HFFc6 (cell line): ENCODE results near the gene SDCCAG8. TPM values are rescaled to one million over a fixed set of nuclear protein-coding genes. Genes with fewer than 3 reads are reported as not detected.

Source experiments
- DNase-seq: peaks from one replicate; pipeline ENCODE4 v3.0.0-alpha.2; 2018
- H3K27ac Mint-ChIP-seq: 2 replicates; pipeline ENCODE4 v1.8.0; 2020; ENCODE audit warnings: mild to moderate bottlenecking, mixed read lengths
- H3K27me3 Mint-ChIP-seq: 2 replicates; pipeline ENCODE4 v1.8.0; 2021; ENCODE audit warnings: mild to moderate bottlenecking, moderate library complexity, mixed read lengths; ENCODE audit not compliant: insufficient read depth
- H3K36me3 Mint-ChIP-seq: 2 replicates; pipeline ENCODE4 v1.8.0; 2021; ENCODE audit warnings: low read depth, mixed read lengths
- H3K4me1 Mint-ChIP-seq: 2 replicates; pipeline ENCODE4 v1.8.0; 2020; ENCODE audit warnings: low read depth, mixed read lengths
- H3K4me3 Mint-ChIP-seq: 2 replicates; pipeline ENCODE4 v1.8.0; 2020; ENCODE audit warnings: mild to moderate bottlenecking, moderate library complexity, mixed read lengths
- H3K9me3 Mint-ChIP-seq: 2 replicates; pipeline ENCODE4 v1.8.0; 2020; ENCODE audit warnings: mild to moderate bottlenecking, mixed read lengths
- total RNA-seq, 6 experiments: library from RNA; stranded (reverse); fragmentation: NEBNext Ultra II Directional; extraction: Animal tissue kit (Norgen Biotek cat#: 25700); gene quantifications; 2 replicates in 1 of 6; 3 replicates in 5 of 6; pipeline ENCODE4 v1.2.3, GENCODE V29; 2021
- TF ChIP-seq, protein P1 (sequence below): fragments of 200-600 bp; sonication (generic); IDR thresholded peaks from 2 replicates; pipeline ENCODE4 v1.5.0; 2021; ENCODE audit warnings: antibody characterized with exemption, mild to moderate bottlenecking

SDCCAG8 gene
- total RNA-seq, 6 experiments from 2014 or later = 22.3 to 31.2 (median 26.1) TPM

DNA sequence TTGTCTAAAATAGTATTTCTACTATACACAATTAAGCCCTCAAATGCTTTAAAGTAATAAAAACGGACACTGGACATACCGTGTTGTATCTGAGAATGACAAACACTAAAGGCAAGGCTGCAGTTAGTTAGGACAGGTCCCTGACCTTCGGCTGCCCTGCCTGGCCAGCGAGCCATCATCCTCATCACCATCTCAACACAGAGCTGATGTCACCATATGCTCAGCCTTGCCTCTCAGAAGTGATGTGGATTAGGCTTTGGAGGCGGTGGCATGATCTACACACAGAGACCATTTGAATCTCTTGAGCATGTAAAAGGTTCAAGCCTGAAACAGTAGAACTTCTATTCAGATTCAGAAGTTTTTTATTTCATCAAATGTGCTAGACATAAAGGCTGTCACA lies 244.7 kb downstream of the SDCCAG8 start:
- Mint-ChIP-seq H3K27me3 (0 out of 2 replicates have a peak, but pooled peaks cover 2% of the 10 kb centered on the region), H3K9me3 (no peaks in the 10 kb centered on the region; the same call in 1 of the 2 replicates), H3K36me3 (peaks cover 49% of the 10 kb centered on the region), H3K4me3 (no peak overlapping the region), H3K27ac (no peak overlapping the region), H3K4me1 (peaks cover 35% of the 10 kb centered on the region)
- TF ChIP-seq, protein P1, sequence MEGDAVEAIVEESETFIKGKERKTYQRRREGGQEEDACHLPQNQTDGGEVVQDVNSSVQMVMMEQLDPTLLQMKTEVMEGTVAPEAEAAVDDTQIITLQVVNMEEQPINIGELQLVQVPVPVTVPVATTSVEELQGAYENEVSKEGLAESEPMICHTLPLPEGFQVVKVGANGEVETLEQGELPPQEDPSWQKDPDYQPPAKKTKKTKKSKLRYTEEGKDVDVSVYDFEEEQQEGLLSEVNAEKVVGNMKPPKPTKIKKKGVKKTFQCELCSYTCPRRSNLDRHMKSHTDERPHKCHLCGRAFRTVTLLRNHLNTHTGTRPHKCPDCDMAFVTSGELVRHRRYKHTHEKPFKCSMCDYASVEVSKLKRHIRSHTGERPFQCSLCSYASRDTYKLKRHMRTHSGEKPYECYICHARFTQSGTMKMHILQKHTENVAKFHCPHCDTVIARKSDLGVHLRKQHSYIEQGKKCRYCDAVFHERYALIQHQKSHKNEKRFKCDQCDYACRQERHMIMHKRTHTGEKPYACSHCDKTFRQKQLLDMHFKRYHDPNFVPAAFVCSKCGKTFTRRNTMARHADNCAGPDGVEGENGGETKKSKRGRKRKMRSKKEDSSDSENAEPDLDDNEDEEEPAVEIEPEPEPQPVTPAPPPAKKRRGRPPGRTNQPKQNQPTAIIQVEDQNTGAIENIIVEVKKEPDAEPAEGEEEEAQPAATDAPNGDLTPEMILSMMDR = no peak
- DNase-seq = no peak

DNA sequence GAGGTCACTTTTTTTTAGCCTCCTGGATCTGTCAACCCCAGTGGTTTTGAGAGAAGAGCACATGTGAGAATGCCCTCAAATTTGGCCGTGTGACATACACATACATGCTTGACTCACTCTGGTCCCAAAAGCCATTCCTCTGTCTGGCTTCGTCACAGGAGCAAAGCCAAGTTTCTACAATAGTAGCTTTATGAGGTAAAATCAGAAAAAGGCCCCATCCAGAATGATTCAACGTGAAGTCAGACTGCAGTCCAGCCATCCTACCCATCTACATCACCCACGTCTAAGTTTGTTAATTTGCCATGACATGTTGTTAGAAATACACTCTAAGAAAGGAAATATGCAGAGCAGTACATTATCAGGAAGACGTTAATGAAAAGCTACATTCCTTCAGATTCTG lies 245.2 kb downstream of the SDCCAG8 start:
- Mint-ChIP-seq H3K4me1 (peaks cover 31% of the 10 kb centered on the region), H3K36me3 (peaks cover 46% of the 10 kb centered on the region), H3K9me3 (no peaks in the 10 kb centered on the region; the same call in 1 of the 2 replicates), H3K27ac (peak overlapping the region; percentile 76), H3K4me3 (peak overlapping the region; percentile 3; the same call in 1 of the 2 replicates), H3K27me3 (0 out of 2 replicates have a peak, but pooled peaks cover 2% of the 10 kb centered on the region)
- TF ChIP-seq, protein P1 = no peak
- peak; percentile 81 for DNase-seq

DNA sequence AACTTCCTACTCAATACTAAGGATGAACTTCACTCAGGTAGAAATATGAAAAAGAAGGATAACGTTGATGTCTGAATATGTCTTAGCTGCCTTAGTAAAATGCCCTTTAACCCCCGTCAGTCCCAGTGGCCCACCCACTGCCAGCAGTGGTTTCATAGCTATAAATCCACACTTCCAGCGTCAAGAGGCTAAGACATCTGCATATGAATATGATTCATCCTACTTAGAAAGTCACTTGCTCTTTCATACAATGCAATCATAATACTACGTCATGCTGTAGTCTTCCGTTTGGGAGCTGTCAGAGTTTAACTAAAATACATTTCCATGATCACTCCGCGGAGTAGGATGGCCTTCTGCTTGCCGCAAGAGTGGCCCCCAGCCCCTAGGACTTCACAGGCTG lies 247.3 kb downstream of the SDCCAG8 start:
- DNase-seq = no peak
- H3K27me3 Mint-ChIP-seq = no peaks in the 10 kb centered on the region
- H3K27ac Mint-ChIP-seq = no peak overlapping the region
- H3K36me3 Mint-ChIP-seq = peaks cover 41% of the 10 kb centered on the region
- no peak overlapping the region for H3K4me3 Mint-ChIP-seq
- TF ChIP-seq, protein P1 = no peak
- H3K4me1 Mint-ChIP-seq = peaks cover 28% of the 10 kb centered on the region
- H3K9me3 Mint-ChIP-seq = no peaks in the 10 kb centered on the region

DNA sequence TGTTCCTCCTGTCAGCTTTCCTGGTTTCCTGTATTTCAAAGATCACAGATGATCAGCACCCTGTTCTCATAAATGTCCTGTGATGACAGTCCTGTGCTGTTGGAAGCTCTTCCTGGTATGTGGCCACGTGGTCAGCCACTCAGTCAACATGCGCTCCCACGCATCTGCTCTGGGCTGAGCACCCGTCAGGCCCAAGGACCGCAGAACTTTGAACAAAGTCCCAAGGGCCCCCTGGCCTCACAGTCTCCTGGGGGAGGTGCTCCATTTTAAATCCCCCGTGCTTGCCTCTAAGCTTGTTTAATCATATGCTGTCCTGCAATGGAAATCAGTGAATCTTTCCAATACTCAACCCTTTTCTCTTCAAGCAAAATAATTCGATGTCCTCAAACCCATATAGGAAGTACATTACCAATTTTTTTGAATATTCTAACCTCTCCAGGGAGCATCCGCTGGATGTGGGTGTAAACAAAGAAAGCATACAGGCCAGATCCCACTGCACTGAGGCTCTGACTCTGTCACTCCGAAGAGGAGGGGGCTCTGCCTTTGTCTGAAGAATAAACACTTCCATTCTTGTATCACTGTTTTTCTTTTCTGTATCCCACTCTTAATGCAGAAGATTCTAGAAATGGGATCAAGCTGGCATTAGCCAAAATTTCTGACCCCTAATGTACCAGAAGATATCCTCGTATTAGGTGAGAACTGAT lies 250.3 kb downstream of the SDCCAG8 start:
- Mint-ChIP-seq H3K36me3 (peaks cover 50% of the 10 kb centered on the region), H3K4me1 (peaks cover 12% of the 10 kb centered on the region), H3K9me3 (no peaks in the 10 kb centered on the region), H3K27me3 (no peaks in the 10 kb centered on the region; the same call in 1 of the 2 replicates), H3K27ac (no peak overlapping the region), H3K4me3 (no peak overlapping the region)
- no peak for DNase-seq
- TF ChIP-seq, protein P1 = no peak

DNA sequence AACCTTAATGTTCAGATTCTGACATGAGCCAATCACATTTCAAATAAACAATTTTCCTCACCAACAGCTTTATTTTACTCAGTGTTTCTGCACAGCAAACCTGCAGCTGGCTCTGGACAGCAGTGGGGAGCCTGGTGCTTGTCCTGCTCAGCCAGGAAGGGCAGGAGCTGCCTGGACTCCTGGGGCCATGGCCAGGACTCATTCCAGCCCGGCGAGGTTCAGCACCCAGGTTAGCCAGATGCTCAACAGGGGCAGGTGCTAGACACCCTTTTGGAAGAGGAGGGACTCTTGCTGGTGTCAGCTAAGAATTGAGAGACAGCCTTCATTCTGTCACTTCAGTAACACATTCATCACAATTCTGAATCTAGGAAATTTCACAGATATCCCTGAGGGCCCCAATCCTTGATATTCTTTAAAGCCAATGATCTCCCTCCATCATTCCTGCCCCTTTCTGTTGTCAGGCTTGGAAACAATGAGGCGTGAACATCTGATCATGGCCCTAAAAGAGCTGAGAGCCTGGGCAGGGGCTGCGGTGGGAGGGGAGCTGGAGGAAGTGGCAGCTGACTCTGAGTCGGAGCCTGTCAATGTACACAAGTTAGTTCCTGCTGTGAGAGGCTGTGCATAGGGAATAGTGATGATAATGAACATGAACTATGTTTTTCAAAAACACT lies 251.3 kb downstream of the SDCCAG8 start:
- H3K4me3 Mint-ChIP-seq = no peak overlapping the region
- no peak overlapping the region for H3K27ac Mint-ChIP-seq
- H3K9me3 Mint-ChIP-seq = no peaks in the 10 kb centered on the region
- peaks cover 1% of the 10 kb centered on the region; the same call in 1 of the 2 replicates for H3K27me3 Mint-ChIP-seq
- TF ChIP-seq, protein P1 = no peak
- no peak for DNase-seq
- H3K4me1 Mint-ChIP-seq = peaks cover 3% of the 10 kb centered on the region; the same call in 1 of the 2 replicates
- H3K36me3 Mint-ChIP-seq = peaks cover 58% of the 10 kb centered on the region
